Astrocyte (in vitro differentiated cells and primary cell): ENCODE measurements around the gene AUNIP.
"Not testable (repeated sequence)": the region's sequence is repeated elsewhere in the genome, so short reads cannot be mapped to it uniquely, and the experiment has no call there.

Experiments used
- CTCF ChIP-seq: IDR thresholded peaks from 2 replicates; pipeline ENCODE4 v1.5.1; 2011; ENCODE audit warnings: low read depth, mild to moderate bottlenecking, inconsistent platforms, low read length, moderate library complexity; ENCODE audit not compliant: insufficient read depth
- EZH2 ChIP-seq: IDR thresholded peaks from 2 replicates; pipeline ENCODE4 v1.6.1; 2012; ENCODE audit warnings: mild to moderate bottlenecking, low read length, inconsistent platforms; ENCODE audit not compliant: insufficient read depth

GRCh38 chr1:25839808-25840207 is 19.4 kb downstream of the AUNIP start:
- not testable (repeated sequence) for TF ChIP-seq EZH2, CTCF
